Measurements from ENCODE around the gene TBC1D2. TPM values are rescaled to one million over a fixed set of nuclear protein-coding genes. Genes with fewer than 3 reads are reported as not detected.

TBC1D2 gene
- total and polyA plus RNA-seq, 2 donors (not counting 3 experiments of a cell fraction or from before 2014, with no cell fraction given): 3.4 to 4.5 TPM

- ChIA-PET CTCF (interaction anchor here (0.6 to 3.3 kb wide), 23 partner anchors 8 to 529 kb away, joined by 3 to 90 read pairs (median 5); partner anchors contain the start of genes CORO2A, TBC1D2, TRIM14 and TRMO), POLR2A (no interaction called here)
Measured at GRCh38 chr9:98263482-98264357, 8.3 kb upstream of the TBC1D2 start.

More at GRCh38 chr9:98263482-98264357, 8.3 kb upstream of the TBC1D2 start:
- intact Hi-C loops (cut with micrococcal nuclease): loop anchor here (1.0 to 5.0 kb wide), 5 partner anchors 58 to 551 kb away; partner anchors contain the start of gene TRIM14
- no peaks in the 10 kb centered on the region for H3K79me2 ChIP-seq (ENCODE audit: control insufficient read depth, insufficient read depth, low read length)
- dilution Hi-C loops (cut with MboI; ENCODE audit: extremely low pct_ligation_motif_present, low sequenced_read_pairs): no loop called here
- no peaks in the 10 kb centered on the region for H3K9me1 ChIP-seq (replicated peaks; ENCODE audit: control insufficient read depth, extremely low read depth, insufficient read depth, low read length)
- DNase-seq (ENCODE audit: low read depth, low spot score) (peak; percentile 82), FAIRE-seq (peak; percentile 81)
- H3K36me3 ChIP-seq (ENCODE audit: control insufficient read depth in 2 of 2, extremely low read depth in 1 of 2, insufficient read depth in 2 of 2, low read length in 2 of 2): no peaks in the 10 kb centered on the region
- no peaks in the 10 kb centered on the region for H3K9me3 ChIP-seq (replicated peaks; ENCODE audit: control insufficient read depth, insufficient read depth, low read length)
- no peak overlapping the region for H2AFZ ChIP-seq (ENCODE audit: low read depth, low read length)
- no peak overlapping the region for H3K4me3 ChIP-seq (replicated peaks in 1 of 3; ENCODE audit: insufficient read depth in 1 of 3, low read depth in 1 of 3, low read length in 3 of 3)
- no peaks in the 10 kb centered on the region for H3K4me1 ChIP-seq (ENCODE audit: control insufficient read depth, extremely low read depth, insufficient read depth, low read length)
- no TSS peak for BruUV-seq (replicated peaks)
- H3K27me3 ChIP-seq (ENCODE audit: control insufficient read depth in 2 of 2, insufficient read depth in 2 of 2, low read length in 2 of 2): no peaks in the 10 kb centered on the region
- H3K4me2 ChIP-seq (ENCODE audit: insufficient read depth, low read length): no peak overlapping the region
- TF ChIP-seq CTCF (IDR thresholded peaks at IDR 0.05; ENCODE audit: extremely low read depth in 1 of 2, insufficient read depth in 1 of 2, low read depth in 1 of 2, low read length in 2 of 2) (peak; percentile 90 to 92), MAX (IDR thresholded peaks at IDR 0.05; ENCODE audit: insufficient read depth, insufficient read length) (no peak)
- H4K20me1 ChIP-seq (replicated peaks; ENCODE audit: control insufficient read depth, extremely low read depth, insufficient read depth, low read length): no peaks in the 10 kb centered on the region
- H3K27ac ChIP-seq (ENCODE audit: insufficient read depth, low read depth, low read length): no peak overlapping the region
- H3K9ac ChIP-seq (replicated peaks; ENCODE audit: extremely low read depth, insufficient read depth, low read length): no peak overlapping the region

Data from endothelial cell of umbilical vein (primary cell).